ENCODE data around the gene HSD3B7.
A peak's percentile ranks its signal among the peaks of the same experiment; 100 is the strongest.
"Not testable (repeated sequence)": the region's sequence is repeated elsewhere in the genome, so short reads cannot be mapped to it uniquely, and the experiment has no call there.

HSD3B7 gene

DNA sequence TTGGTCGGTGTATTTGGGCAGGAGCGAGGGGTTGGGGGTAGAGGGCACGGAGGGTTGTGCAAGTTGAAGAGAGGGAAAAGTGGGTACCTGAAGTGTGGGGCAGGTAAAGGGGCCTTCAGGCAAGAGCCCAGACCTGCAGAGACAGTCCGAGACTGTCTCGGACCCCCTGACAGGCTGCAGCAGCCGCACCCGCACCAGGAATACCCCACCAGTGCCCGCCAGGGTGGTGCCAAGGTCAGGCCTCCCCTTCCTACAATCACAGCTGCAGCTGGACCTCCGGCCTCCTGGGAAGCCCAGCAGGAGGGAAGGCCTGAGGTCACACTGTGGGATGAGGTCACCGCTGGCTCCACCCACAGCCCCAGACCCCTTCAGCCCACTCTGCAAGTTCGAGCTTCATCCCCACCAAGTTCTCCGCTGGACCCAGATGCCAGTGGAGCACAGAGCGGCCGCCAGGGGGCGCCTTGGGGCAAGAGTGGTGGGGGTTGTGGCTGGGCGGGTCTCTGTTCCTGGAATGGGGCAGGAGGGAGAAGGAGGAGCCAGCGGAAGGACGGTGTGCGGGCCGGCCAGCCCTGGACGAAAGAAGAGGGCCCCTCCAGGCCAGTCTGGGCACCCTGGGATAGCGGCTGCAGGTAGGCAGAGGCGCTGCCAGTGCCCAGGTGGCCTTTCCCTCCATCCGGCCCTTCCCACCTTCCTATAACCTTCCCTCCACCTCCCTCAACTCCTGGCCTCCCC lies at the start of gene HSD3B7:
Gene HSD3B7, plus strand, starts transcription at position 539 of the 732 bp plus-strand sequence. CDS start 452 bp downstream, outside the sequence.
- DNase-seq: peak; percentile 68

DNA sequence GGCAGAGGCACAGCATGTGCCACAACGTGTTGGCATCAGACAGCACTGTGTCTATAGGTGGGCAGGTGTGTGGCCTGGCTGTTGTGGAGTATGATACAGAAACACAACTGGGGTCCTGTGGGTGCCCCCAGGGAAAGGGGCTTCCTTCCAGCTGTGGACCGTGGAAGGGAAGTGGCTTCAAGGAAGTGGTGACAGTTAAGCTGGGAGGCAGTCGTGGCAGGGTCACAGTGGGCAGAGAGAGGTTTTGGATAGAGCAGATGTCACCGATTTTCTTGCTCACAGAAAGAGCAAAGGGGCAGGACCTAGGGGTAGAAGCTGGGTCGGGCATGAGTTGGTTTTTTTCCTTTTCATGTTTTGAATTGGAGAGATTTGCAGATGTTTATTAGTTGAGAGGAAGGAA lies 47.3 kb upstream of the HSD3B7 start:
- DNase-seq: no peak

DNA sequence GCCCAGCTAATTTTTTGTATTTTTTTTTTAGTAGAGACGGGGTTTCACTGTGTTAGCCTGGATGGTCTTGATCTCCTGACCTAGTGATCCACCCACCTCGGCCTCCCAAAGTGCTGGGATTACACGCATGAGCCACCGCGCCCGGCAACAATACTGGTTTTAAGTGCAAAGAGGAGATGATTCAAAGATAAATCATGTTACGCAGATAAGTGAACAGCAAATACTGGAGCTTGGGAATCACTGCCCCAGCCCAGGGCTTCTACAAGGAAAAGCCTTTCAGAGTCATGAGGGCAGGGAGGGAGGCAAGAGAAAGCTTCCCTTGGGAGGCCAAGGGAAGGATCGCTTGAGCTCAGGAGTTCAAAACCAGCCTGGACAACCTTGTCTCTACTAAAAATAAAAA lies 45.4 kb upstream of the HSD3B7 start:
- DNase-seq: not testable (repeated sequence)

DNA sequence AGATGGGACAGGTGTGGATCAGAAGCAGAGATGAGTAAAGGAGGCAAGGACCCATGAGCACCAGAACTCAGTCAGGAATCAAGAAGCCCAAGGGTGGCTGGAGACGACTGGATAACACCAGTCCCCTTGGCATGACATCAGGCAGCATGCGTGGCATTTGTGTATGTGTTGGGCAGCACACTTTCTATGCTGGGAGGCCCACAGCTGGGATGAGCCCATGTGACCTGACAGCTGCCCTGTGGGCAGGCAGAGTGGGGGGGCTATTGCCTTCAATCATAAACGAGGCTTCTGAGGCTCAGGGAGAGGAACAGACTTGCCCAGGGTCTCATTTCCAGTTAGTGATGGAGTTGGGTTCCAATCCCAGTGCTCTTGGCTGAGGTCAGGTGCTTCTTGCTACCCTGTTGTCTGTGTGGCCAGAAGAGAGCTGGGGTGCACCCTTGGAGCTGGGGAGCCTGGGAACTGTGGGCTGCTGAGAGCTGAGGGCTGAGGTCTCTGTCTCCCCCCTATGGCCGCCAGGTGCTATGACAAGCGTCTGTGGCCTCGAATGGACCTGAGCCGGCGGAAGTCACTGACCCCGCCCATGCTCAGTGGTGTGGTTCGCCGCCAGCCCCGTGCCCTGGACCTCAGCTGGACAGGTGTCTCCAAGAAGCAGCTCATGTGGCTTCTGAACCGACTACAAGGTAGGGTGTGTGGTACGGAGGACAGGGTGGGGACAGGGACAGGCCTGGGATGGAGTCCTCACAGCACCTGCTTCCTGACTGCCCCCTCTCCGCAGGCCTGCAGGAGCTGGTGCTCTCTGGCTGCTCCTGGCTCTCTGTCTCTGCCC lies 43.2 kb upstream of the HSD3B7 start:
- peak; percentile 42 for DNase-seq

DNA sequence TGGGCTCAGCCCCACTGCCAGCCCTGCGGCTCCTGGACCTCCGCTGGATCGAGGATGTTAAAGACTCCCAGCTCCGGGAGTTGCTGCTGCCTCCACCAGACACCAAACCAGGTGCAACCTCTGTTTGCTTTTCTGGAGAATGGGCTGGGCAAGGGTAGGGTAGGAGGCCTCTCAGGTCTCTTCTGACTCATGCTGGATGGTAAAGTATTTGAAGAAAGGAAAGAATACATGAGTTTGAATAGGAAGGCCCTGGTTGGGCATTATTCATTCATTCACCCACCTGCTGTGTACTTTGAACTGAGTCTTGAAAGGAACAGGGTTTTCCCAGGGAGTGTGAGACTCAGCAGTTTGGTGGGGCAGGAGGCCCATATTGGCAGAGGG lies 42.6 kb upstream of the HSD3B7 start:
- DNase-seq: no peak

DNA sequence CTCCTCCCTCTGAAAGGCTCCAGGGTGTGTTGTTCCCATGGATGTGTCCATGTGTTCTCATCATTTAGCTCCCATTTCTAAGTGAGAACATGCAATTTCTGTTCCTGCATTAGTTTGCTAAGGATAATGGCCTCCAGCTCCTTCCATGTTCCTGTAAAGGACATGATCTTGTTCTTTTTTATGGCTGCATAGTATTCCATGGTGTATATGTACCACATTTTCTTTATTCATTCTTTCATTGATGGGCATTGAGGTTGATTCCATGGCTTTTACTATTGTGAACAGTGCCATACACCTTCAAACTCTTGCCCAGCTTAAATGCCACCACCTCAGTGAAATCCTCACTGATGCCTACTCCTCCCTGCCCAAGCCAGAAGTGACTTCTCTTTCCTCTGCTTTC lies 40.7 kb upstream of the HSD3B7 start:
- no peak for DNase-seq

DNA sequence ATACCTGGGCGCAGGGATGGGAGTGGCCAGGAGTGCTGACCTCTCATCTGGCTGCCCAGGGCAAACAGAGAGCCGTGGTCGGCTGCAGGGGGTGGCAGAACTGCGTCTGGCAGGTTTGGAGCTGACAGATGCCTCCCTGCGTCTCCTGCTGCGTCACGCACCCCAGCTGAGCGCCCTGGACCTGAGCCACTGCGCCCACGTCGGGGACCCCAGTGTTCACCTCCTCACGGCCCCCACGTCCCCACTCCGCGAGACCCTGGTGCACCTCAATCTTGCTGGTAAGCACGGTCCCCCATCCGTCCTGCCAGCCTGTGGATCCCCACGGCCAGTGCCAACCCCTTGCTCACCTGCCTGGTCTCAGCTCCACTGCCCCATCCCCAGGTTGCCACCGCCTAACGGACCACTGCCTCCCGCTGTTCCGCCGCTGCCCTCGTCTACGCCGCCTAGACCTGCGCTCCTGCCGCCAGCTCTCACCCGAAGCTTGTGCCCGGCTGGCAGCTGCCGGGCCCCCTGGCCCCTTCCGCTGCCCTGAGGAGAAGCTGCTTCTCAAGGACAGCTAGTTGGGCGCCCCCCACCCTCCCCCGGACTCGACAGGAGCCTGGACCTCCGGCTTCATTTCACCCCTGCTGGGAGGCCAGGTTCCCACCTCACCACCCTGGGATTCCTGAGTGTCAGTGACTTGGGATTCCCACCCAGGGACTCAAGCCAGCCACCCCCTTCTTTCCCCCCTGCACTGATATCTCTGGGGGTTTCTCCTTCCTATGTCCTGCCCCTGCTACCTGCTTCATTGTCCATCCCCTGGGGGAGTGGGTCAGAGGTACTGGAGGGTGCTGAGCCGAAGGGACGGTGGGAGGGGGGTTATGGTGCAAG lies 38.1 kb upstream of the HSD3B7 start:
- DNase-seq: no peak

DNA sequence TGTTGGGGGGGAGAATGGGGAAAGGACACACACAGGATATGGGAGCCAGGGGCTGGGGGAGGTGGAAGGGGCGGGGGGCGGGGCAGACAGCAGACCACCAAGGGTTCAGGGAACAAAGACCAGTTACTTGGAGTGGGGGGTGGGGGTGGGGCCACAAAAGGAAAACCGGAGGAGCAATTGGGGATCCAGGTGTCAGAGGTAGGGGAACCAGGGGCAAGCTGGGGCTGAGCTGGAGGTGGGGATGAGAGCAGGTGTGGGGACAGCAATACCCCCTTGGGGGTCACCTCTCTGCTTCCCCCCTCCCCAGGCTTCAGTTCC lies 37.5 kb upstream of the HSD3B7 start:
- no peak for DNase-seq

DNA sequence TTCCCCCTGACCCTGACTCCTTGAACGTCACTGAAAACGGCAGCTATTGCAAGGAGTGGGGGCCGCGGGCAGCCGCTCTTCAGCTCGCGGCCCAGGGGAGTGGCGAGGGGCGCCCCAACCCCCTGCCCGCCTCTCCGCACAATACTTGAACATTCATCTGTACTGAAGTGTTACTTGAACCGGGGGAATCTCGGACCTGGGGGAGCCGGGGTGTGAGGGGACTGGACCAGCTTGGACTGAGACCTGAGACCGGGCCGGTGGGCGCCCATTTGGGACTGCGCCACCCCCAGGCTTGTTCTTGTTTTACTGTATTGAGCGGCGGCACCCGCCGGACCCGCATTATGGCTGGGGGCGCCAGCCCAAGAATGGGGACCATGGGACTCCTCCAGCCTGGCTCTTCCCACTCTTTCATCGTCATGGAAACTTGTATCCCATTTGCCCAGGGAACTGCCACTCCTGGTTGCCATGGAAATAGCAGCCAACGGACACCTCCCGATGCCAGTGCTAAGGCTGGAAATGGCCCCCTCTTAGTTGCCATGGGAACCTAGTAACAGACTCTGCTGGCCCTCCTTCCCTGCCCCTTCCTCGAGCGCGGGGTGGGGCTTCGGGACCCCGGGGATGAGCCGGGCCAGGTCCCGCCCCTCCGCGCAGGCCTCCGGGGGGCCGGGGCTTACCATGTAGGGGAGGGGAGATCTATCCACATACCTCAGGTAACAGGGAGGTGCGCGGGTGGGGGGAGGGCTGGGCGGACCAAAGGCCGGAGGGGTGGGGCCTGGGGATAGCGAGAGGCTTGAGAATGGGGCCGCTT lies 36.9 kb upstream of the HSD3B7 start:
- peak; percentile 97 for DNase-seq

DNA sequence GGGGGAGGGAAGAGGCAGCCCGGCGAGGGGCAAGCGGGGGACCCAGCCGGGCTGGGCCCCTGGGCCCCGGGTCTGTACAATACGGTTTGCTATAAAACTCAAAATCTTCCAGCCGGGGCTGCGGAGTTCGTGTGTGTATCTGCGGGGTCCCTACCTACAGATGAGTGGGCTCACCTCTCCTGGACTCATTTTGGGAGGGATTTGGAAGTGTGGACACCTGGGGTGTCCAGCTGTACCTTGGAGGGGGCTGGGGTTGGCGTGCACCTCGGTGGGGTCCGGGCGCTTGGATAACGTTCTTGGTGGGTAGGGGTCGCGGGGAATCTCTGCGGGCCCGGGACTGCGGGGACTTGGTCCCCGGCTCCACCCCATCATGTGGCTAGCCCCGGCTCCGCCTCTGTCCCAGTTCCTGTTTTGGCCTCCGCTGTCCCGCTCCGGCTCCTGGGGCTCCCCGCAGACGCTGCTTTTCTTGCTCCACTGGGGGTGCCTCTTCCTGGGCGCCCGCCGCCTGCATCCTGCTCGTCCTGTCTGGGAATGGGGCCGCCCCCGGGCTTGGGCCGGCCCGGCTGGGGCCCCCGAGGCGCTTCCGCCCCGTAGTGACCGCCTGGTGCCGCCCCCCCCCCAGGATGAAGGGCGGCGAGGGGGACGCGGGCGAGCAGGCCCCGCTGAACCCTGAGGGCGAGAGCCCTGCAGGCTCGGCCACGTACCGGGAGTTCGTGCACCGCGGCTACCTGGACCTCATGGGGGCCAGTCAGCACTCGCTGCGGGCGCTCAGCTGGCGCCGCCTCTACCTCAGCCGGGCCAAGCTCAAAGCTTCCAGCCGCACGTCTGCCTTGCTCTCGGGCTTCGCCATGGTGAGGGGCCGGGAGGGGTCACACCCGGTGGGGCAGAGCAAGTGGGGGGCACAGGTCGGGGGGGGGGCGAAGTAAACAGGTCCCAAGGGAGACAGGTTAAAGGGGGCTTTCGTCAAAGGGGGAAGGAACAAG lies 36.0 kb upstream of the HSD3B7 start, which contains the start of gene ORAI3:
Gene ORAI3, plus strand, starts transcription at position 402 of the 983 bp plus-strand sequence. Its CDS starts 222 bp downstream, at position 624.
- peak; percentile 32 for DNase-seq

DNA sequence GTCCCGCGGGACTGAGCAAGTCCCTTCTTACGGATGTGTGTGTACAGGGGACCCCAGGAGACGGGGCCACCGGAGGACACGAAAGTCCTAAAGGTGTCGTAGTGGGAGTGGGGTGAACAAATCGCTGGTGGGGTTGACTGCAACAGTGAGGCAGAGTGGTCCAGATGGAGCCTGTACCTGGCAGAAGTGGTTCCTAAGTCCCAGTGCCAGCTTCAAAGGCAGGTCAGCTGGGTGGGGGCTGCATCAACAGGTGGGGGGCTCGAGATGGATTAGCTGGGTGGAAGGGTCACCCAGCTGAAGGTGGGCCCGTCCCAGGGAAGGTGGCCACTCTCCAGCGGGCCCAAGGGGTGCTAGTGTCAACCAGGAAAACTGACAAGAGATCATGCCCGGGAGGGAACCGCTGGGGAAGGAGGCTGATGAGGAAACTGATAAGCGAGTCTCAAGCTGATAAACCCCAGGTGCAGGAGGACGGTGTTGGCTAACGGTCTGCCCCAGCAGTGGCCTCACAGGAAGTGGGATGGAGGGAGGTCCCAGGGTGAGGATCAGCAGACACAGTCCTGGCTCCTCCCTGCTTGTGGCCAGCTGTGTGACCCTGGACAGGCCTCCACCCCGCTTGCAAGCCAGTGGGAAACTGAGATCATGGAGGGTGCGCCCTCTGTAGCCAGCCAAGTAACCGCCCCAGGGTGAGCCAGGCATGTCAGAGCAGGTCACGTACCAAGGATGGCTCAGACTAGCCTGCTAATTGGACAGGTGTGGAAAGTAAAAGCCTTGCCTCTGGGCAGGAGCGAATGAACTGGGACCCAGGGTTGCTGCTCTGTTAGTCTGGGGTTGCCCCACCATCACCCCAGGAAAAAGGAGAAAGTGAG lies 35.1 kb upstream of the HSD3B7 start:
- DNase-seq: no peak

DNA sequence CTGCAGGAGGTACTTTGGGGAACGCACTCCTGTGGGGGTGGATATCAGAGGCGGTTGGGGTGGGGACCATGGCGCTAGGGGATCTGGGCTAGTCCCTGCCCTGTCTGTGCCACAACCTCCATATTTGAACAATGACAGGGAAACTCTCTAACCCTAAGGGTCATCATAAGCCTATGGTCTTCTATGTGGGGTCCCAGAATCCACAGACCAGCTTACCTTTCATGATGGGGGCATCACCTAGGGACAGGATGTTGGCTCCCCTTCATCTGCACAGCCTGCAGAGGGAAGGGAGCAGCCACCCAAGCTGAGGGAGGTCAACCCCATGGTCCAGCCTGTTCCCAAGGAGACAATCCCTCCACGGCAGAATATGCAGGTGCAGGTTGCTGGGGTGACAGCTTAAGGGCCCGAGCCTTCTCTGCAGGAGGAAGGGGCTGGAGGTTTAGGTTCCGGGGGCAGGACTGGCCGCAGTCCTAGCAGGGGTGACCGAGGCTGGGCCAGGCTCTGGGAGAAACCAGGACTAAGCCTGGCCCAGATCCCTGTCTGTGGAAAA lies 34.4 kb upstream of the HSD3B7 start:
- DNase-seq: no peak

DNA sequence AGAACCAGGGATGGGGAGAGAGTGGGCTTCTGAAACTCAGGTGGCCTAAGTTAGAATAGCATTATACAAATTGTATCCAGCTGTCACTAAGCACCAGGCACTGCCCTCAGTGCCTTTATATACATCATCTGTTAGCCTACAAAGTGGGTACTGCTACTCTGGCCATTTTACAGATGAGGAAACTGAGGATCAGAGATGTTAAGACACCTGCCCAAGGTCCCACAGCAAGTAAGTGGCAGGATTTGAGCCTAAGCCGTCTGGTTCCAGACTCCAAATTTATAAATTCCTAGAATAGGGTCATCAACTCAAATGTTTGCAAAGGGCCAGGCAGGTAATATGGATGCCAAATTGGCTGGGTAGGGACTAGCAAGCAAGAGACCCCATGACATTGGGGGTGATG lies 33.8 kb upstream of the HSD3B7 start:
- DNase-seq: no peak

DNA sequence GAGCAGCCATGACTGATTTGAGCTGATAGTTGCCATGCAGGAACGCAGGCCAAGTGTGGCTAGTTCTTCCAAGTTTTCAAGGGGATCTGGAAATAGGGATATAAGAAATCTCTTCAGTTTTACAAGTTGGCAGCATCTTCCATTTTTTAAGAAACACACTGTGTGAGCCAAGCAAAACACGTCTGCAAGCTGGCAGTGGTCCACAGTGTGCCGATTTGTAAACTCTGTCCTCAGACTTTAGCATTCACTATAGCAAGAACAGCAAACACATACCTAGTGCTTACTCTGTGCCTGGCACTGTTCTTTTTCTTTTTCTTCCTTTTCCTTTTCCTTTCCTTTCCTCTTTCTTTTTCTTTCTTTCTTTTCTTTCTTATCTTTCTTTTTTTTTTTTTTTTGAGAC lies 33.3 kb upstream of the HSD3B7 start:
- DNase-seq: no peak

DNA sequence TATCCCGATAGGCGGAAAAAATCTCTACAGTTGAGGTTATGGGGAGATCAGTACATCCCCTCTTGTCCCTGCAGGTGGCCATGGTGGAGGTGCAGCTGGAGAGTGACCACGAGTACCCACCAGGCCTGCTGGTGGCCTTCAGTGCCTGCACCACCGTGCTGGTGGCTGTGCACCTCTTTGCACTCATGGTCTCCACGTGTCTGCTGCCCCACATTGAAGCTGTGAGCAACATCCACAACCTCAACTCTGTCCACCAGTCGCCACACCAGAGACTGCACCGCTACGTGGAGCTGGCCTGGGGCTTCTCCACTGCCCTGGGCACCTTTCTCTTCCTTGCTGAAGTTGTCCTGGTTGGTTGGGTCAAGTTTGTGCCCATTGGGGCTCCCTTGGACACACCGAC lies 31.9 kb upstream of the HSD3B7 start:
- no peak for DNase-seq

DNA sequence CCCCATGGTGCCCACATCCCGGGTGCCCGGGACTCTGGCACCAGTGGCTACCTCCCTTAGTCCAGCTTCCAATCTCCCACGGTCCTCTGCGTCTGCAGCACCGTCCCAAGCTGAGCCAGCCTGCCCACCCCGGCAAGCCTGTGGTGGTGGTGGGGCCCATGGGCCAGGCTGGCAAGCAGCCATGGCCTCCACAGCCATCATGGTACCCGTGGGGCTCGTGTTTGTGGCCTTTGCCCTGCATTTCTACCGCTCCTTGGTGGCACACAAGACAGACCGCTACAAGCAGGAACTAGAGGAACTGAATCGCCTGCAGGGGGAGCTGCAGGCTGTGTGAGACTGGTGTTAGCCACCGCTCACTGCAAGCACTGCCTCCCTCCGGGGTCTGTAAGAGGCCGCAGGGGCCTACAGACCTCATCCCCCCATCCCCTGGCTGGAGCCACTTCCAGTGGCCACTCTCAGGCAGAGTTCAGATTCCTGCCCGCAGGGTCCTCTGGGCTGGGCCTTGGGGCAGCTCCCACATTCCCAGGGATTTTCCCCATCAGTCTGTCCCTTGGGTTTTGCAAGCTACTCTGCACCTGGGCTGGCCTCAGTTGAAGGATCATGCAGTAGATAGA lies 31.4 kb upstream of the HSD3B7 start:
- peak; percentile 71 for DNase-seq

DNA sequence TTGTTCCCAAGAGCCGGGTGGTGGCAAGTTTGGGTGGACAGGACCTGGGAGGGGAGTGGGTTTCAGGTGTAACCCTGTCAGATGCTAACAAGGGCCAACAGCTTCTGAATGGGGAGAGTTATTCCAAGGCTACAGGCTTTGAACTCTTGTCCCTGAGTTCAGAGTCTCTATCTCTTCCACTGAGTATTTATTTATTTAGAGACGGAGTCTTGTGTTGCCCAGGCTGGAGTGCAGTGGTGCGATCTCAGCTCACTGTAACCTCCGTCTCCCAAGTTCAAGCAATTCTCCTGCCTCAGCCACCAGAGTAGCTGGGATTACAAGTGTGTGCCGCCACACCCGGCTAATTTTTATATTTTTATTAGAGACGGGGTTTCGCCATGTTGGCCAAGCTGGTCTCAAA lies 30.0 kb upstream of the HSD3B7 start:
- DNase-seq: no peak

DNA sequence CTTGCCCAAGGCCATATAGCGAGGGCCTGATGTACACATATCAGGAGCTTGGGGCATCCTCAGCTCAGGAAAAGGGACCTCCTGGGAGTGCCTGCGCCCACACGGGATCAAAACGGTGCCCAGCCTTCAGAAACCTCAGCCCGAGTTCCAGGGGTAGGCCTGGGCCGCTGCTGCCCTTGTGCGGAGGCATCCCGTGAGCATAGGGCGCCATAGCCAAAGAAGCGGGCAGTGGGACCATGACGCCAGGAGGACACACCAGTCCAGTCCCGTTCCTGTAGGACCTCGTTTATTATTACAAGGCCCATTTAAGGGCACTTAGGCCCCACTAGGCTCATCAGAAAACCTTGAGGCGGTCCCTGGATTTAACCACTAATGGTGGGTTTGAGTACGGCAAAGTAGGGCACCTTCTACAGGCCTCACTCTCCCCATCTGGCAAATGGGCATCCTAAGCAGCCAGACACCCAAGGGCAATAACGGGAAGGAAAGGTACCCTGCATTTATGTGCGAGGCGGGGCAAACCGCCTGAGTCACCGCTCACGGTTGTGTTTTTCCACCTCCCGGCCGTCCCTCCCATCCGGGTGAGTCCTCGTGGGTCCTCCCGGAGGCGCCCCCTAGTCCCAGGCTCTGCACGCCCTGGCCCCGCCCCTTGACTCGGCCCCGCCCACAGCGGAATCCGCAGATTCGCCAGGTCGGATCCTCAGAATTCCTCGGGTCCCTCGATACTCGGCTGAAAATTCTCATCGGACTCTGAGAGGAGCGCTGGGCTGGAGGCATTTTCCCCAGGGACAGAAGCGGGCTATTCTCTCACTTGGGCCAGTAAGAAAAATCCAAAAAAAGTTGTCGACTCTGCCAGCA lies 28.2 kb upstream of the HSD3B7 start:
- peak; percentile 47 for DNase-seq
